Effector memory CD4-positive, alpha-beta T cell (primary cell): ENCODE results near the gene ULK3.

Experiments used
- DNase-seq, 3 donors: peaks; one replicate each; pipeline ENCODE4 v3.0.0-alpha.2; 2020
- H3K27ac ChIP-seq: 2 replicates; pipeline ENCODE4 v1.7.0; 2013; ENCODE audit warnings: mild to moderate bottlenecking, low read length, moderate library complexity; ENCODE audit not compliant: insufficient read depth, poor library complexity, severe bottlenecking
- H3K27me3 ChIP-seq: replicated peaks from 2 replicates; pipeline ENCODE4 v1.7.0; 2013; ENCODE audit warnings: mild to moderate bottlenecking, low read length; ENCODE audit not compliant: insufficient read depth, control insufficient read depth, poor library complexity, severe bottlenecking
- H3K36me3 ChIP-seq: 2 replicates; pipeline ENCODE4 v1.7.0; 2013; ENCODE audit warnings: mild to moderate bottlenecking, low read length, moderate library complexity; ENCODE audit not compliant: control insufficient read depth, insufficient read depth
- H3K4me1 ChIP-seq: 2 replicates; pipeline ENCODE4 v1.7.0; 2013; ENCODE audit warnings: low read length, mild to moderate bottlenecking; ENCODE audit not compliant: control insufficient read depth, insufficient read depth, poor library complexity, severe bottlenecking
- H3K4me3 ChIP-seq: 2 replicates; pipeline ENCODE4 v1.7.0; 2013; ENCODE audit warnings: low read length, low read depth, mild to moderate bottlenecking; ENCODE audit not compliant: insufficient read depth, poor library complexity, severe bottlenecking
- H3K9me3 ChIP-seq: 2 replicates; pipeline ENCODE4 v1.7.0; 2013; ENCODE audit warnings: mild to moderate bottlenecking, low read length, moderate library complexity; ENCODE audit not compliant: control insufficient read depth

The ULK3 gene

GRCh38 chr15:74856537-74856936 is 13.6 kb upstream of the ULK3 start:
- Histone ChIP-seq H3K36me3 (peaks cover 32% of the 10 kb centered on the region), H3K4me1 (peaks cover 22% of the 10 kb centered on the region), H3K27ac (no peak overlapping the region), H3K27me3 (no peaks in the 10 kb centered on the region), H3K9me3 (no peaks in the 10 kb centered on the region), H3K4me3 (no peak overlapping the region)
- no peak for DNase-seq

- no peak for DNase-seq
- peaks cover 39% of the 10 kb centered on the region for H3K36me3 ChIP-seq
These were observed 12.9 kb upstream of the ULK3 start for GRCh38 chr15:74855857-74856256.

GRCh38 chr15:74854453-74855022 is 11.6 kb upstream of the ULK3 start:
- H3K36me3 ChIP-seq, result peaks cover 52% of the 10 kb centered on the region
- H3K4me3 ChIP-seq, result no peak overlapping the region
- no peak for DNase-seq
- peaks cover 16% of the 10 kb centered on the region for H3K4me1 ChIP-seq
- H3K9me3 ChIP-seq, result no peaks in the 10 kb centered on the region
- no peak overlapping the region for H3K27ac ChIP-seq
- no peaks in the 10 kb centered on the region for H3K27me3 ChIP-seq

More at GRCh38 chr15:74855857-74856256, 12.9 kb upstream of the ULK3 start:
- no peak overlapping the region for H3K4me3 ChIP-seq
- H3K27ac ChIP-seq, result no peak overlapping the region
- no peaks in the 10 kb centered on the region for H3K9me3 ChIP-seq
- H3K4me1 ChIP-seq, result peaks cover 22% of the 10 kb centered on the region
- H3K27me3 ChIP-seq, result no peaks in the 10 kb centered on the region

DNA sequence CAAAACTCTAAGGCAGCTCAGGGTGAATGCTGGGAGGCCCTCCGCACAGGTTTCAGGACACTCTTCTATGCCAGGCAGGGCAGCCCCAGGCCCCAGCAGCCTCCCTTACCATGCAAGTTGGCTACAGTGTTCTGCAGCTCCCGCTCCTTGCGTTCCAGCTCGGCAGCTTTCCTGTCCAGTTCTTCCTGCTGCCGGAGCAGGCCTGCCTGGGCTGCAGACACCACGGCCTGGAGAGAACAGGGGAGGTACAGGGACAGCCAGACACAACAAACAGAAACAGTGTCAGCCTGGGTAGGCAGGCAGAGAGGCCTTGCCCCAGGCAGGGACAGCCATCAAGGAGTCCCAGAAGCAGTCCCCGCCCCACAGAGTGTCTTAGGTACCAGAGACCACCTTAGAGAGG is 9.0 kb upstream of the ULK3 start:
- DNase-seq, result no peak
- Histone ChIP-seq H3K36me3 (peaks cover 68% of the 10 kb centered on the region), H3K27me3 (no peaks in the 10 kb centered on the region), H3K27ac (no peak overlapping the region), H3K4me3 (no peak overlapping the region), H3K4me1 (no peaks in the 10 kb centered on the region), H3K9me3 (no peaks in the 10 kb centered on the region)

- Histone ChIP-seq H3K27ac (no peak overlapping the region), H3K4me3 (no peak overlapping the region), H3K27me3 (no peaks in the 10 kb centered on the region), H3K36me3 (peaks cover 68% of the 10 kb centered on the region), H3K4me1 (peaks cover 5% of the 10 kb centered on the region), H3K9me3 (no peaks in the 10 kb centered on the region)
- no peak for DNase-seq
These were observed 7.4 kb upstream of the ULK3 start for GRCh38 chr15:74850393-74850792.

GRCh38 chr15:74847432-74847831 is 4.5 kb upstream of the ULK3 start:
- Histone ChIP-seq H3K27me3 (no peaks in the 10 kb centered on the region), H3K4me1 (peaks cover 29% of the 10 kb centered on the region), H3K9me3 (no peaks in the 10 kb centered on the region), H3K36me3 (peaks cover 45% of the 10 kb centered on the region), H3K4me3 (no peak overlapping the region), H3K27ac (no peak overlapping the region)
- DNase-seq, result no peak

GRCh38 chr15:74845581-74845980 is 2.6 kb upstream of the ULK3 start:
- H3K4me3 ChIP-seq, result no peak overlapping the region
- peak overlapping the region; percentile 73 for H3K27ac ChIP-seq
- peaks cover 38% of the 10 kb centered on the region for H3K4me1 ChIP-seq
- peaks cover 34% of the 10 kb centered on the region for H3K36me3 ChIP-seq
- H3K27me3 ChIP-seq, result no peaks in the 10 kb centered on the region
- no peaks in the 10 kb centered on the region for H3K9me3 ChIP-seq
- DNase-seq, result no peak

- H3K9me3 ChIP-seq, result no peaks in the 10 kb centered on the region
- H3K4me1 ChIP-seq, result peaks cover 38% of the 10 kb centered on the region
- no peaks in the 10 kb centered on the region for H3K27me3 ChIP-seq
- DNase-seq, result peak in 1 of 3 donors; percentile 31
- no peak overlapping the region for H3K4me3 ChIP-seq
- peak overlapping the region; percentile 73 for H3K27ac ChIP-seq
- peaks cover 34% of the 10 kb centered on the region for H3K36me3 ChIP-seq
These were observed 2.2 kb upstream of the ULK3 start for GRCh38 chr15:74845208-74845568.

DNA sequence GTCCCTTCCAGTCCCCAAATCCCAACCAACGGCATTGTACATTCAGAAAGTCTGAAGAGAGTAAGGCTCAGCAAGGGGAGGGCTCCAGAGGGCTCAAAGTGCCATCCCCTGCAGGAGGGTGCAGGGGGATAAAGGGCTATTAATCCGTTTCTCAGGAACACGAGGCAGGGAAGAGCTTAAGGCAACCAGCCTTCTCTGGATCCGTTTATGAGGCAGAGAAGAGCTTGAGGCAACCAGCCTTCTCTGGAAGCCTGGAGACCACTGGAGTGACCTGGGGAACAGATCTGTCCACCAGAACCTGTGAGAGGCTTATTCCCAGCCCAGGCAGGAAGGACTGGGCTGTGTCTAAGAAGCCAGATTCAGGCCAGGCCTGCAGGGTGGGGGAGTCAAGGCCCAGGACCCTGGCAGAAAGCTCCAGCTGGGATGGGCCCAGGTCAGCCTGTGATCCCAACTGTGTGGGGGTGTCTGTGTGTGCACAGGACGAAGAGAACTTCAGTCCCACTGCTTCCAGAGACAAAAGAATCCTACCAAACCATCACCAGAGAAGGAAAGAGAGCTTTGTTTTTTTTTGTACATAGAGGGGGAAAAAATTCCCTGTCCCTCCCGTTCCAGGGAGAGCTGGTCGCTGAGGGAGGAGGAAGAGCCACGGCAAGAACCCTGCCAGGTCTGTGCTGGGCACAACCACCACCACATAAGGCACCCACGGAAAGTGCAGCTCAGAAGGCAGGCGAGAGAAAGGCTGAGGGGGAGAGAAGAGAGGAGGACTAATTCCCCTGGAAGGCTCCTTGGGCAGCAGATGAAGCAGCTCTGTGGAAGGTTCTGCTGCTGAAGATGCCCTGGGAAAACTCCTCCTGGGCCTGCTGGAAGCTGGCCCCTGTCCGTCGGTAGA is 1.6 kb upstream of the ULK3 start:
- Histone ChIP-seq H3K27ac (peak overlapping the region; percentile 73), H3K4me3 (no peak overlapping the region), H3K9me3 (no peaks in the 10 kb centered on the region), H3K27me3 (no peaks in the 10 kb centered on the region), H3K36me3 (peaks cover 29% of the 10 kb centered on the region), H3K4me1 (peaks cover 38% of the 10 kb centered on the region)
- no peak for DNase-seq

GRCh38 chr15:74843891-74844299 is 939 bp upstream of the ULK3 start:
- Histone ChIP-seq H3K4me3 (peak overlapping the region; percentile 38), H3K27ac (peak overlapping the region; percentile 73), H3K36me3 (peaks cover 35% of the 10 kb centered on the region), H3K4me1 (peaks cover 38% of the 10 kb centered on the region), H3K27me3 (no peaks in the 10 kb centered on the region), H3K9me3 (no peaks in the 10 kb centered on the region)
- DNase-seq, result peak in 2 of 3 donors; percentile 3 to 9
